ENCODE data around the gene CTSG.
"Not testable (repeated sequence)": the region's sequence is repeated elsewhere in the genome, so short reads cannot be mapped to it uniquely, and the experiment has no call there.

The CTSG gene

DNA sequence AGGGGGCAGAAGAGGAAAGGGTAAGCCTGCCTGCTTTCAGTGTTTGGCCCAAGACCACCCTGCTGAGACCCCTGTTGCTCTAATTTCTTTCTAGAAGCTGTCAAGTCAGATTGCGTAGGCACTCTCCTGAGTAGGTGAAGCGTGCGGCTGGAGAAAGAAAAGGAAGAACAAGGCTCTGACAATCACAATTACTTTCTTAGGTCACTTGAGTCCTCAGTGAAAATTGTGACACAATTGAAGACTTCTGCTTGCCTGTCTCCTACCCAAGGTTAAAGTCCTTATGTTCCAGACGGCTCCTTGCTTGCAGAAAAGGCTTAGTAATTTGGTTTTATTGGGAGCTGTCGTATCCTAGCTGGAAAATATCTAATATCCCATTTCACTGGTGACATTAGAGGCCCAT, 721 bp upstream of the CTSG start:
- DNase-seq (ENCODE audit: low read depth) = no peak
- TF ChIP-seq, protein P1, sequence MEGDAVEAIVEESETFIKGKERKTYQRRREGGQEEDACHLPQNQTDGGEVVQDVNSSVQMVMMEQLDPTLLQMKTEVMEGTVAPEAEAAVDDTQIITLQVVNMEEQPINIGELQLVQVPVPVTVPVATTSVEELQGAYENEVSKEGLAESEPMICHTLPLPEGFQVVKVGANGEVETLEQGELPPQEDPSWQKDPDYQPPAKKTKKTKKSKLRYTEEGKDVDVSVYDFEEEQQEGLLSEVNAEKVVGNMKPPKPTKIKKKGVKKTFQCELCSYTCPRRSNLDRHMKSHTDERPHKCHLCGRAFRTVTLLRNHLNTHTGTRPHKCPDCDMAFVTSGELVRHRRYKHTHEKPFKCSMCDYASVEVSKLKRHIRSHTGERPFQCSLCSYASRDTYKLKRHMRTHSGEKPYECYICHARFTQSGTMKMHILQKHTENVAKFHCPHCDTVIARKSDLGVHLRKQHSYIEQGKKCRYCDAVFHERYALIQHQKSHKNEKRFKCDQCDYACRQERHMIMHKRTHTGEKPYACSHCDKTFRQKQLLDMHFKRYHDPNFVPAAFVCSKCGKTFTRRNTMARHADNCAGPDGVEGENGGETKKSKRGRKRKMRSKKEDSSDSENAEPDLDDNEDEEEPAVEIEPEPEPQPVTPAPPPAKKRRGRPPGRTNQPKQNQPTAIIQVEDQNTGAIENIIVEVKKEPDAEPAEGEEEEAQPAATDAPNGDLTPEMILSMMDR (conservative IDR thresholded peaks at IDR 0.05; ENCODE audit: low read depth, low read length) = no peak
- H3K4me3 ChIP-seq (ENCODE audit: low read depth, low read length) = no peak overlapping the region

GRCh38 chr14:24574206-24574774, 1.8 kb downstream of the CTSG start:
- no peak for DNase-seq (ENCODE audit: low read depth)
- TF ChIP-seq, protein P1 (conservative IDR thresholded peaks at IDR 0.05; ENCODE audit: low read depth, low read length) = no peak
- H3K4me3 ChIP-seq (ENCODE audit: low read depth, low read length) = no peak overlapping the region

DNA sequence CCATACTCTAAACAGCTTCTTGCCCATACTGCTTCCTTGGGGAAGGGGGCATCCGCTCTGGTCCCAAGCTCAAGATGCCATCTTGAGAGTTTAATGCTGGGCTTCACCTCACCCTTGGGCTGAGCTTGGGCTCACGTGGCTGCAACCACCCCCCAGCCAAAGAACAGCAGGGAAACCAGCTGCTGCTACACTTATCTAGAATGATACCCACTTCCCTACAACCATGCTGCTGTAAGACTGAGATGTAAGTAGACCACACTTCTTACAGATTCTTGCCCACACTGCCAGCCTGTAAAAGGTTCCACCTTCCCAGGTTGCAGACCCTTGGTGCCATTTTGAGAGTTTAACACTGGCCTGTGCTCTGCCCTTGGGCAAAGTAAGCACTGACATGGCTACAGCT, 9.7 kb downstream of the CTSG start:
- no peak overlapping the region for H3K4me3 ChIP-seq (ENCODE audit: low read depth, low read length)
- DNase-seq (ENCODE audit: low read depth) = no peak
- TF ChIP-seq, protein P1 (conservative IDR thresholded peaks at IDR 0.05; ENCODE audit: low read depth, low read length) = no peak

DNA sequence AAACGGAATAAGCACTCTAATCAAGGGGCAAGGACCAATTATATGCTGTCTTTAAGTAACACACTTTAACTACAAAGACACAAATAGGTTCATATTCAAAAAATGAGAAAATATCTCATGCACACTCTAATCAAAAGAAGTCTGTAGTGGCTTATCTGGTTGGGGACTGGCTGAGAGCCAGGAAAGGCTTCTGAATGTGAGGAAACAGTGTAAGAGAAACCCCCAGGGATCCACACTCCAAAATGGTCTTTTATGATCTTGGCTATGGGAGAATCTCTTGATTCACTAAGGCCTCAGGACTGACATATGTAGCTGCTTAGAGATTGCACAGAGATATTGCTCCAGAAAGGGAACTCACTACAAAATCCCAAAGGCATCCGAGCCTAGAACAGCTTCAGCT, 10.3 kb downstream of the CTSG start:
- no peak for DNase-seq (ENCODE audit: low read depth)
- TF ChIP-seq, protein P1 (conservative IDR thresholded peaks at IDR 0.05; ENCODE audit: low read depth, low read length) = no peak
- H3K4me3 ChIP-seq (ENCODE audit: low read depth, low read length) = no peak overlapping the region

DNA sequence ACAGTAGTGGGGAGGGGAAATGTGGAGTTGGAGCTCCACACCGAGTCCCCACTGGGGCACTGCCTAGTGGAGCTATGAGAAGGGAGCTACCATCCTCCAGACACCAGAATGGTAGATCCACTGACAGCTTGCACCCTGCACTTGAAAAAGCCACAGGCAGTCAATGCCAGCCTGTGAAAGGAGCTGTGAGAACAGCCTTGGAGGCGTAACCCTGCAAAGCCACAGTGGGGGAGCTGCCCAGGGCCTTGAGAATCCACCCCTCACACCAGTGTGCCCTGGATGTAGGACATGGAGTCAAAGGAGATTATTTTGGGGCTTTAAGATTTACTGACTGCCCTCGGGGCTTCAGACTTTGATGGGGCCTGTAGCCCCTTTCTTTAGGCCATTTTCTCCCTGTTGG, 12.5 kb downstream of the CTSG start:
- DNase-seq (ENCODE audit: low read depth) = no peak
- TF ChIP-seq, protein P1 (conservative IDR thresholded peaks at IDR 0.05; ENCODE audit: low read depth, low read length) = no peak
- H3K4me3 ChIP-seq (ENCODE audit: low read depth, low read length) = no peak overlapping the region

DNA sequence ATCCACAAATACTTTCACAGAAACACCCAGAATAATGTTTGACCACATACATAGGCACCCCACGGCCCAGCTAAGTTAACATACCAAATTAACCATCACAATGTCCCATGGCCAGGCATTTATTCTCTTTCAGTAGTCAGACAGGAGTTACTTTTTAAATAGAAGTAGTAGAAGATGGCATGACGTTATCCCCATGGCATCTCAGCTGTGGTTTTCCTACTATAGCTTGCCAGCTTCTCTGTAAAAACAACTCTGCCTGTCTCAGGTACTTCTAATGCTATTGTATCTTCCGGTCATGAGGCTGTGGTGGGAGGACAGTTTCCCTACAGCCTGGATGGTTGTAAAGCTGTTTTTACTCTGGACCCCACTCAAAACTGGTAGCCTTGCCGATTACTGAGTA, 19.3 kb downstream of the CTSG start:
- no peak overlapping the region for H3K4me3 ChIP-seq (ENCODE audit: low read depth, low read length)
- TF ChIP-seq, protein P1 (conservative IDR thresholded peaks at IDR 0.05; ENCODE audit: low read depth, low read length) = no peak
- no peak for DNase-seq (ENCODE audit: low read depth)

DNA sequence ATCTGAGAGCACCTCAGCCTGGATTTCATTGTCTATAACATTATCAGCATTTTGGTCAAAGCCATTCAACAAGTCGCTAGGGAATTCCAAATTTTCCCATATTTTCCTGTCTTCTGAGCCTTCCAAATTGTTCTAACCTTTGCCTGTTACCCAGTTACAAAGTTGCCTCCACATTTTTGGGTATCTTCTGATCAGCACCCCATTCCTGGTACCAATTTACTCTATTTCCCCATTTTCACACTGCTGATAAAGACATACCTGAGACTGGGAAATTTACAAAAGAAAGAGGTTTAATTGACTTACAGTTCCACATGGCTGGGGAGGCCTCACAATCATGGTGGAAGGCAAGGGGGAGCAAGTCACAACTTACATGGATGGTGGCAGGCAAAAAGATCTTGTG, 27.0 kb downstream of the CTSG start:
- H3K4me3 ChIP-seq (ENCODE audit: low read depth, low read length); DNase-seq (ENCODE audit: low read depth): not testable (repeated sequence)
